AG20443 (cell line): ENCODE measurements around the gene WWTR1.

Experiments used
- DNase-seq: peaks from one replicate; pipeline ENCODE4 v3.0.0; 2012; ENCODE audit warnings: low spot score, mixed read lengths

Gene WWTR1

DNA sequence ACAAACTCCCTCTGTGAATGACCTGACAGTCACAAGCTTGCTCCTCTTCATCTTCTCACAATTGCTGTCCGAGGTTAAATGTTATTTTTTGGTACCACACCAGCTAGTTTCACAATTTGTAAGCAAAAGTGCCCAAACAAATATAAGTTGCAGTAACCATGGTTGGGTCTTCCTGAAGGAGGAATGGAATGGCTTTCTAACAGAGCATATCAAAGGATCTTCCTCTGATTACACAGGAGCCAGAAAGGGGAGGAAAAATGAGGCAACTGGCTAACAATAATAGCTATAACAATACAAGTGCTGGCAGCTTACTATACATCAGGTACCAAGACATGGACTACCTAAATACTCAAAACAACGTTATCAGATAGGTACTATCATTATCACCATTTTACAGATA, 90.4 kb downstream of the WWTR1 start:
- DNase-seq, result no peak

- peak; percentile 49 for DNase-seq
Observed at GRCh38 chr3:149566292-149566975, 91.4 kb downstream of the WWTR1 start.

GRCh38 chr3:149564079-149564478, 93.7 kb downstream of the WWTR1 start:
- DNase-seq, result no peak

DNA sequence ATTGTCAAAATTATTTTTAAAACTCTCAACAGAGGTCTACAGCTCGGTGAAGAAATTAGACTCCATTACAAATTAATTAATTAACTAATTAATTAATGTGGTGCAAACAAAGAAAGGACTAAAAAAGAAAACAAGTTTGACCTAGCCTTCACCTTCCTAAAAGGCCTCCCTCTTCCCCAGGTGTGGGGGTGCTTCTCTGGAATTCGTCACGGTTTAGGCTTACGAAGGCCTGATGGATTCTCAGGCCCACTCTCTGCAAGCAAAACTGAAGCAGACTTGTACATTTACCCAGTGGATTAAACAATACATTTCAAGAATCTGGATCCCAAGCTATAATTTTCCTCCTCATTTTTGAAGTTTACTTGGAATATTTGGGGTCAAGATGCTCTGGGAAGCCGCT, 94.7 kb downstream of the WWTR1 start:
- no peak for DNase-seq

DNA sequence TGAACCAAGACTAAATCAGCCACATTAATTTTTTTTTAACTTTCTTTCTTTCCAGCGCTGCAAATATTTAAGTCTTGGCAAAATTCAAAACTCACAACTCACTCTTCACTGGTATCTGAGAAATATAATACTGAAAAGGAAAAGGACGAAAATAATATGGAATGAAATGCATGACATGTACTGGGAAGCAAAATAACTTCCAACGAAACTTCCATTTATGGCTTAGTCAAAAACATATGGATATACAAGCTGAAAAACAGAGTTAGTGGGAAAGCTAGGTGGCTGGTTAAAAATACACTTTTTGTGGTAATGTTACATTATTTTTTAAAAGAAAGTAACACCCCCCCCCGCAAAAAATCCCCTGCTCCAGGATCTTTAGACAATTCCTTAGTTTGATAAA, 97.2 kb downstream of the WWTR1 start:
- no peak for DNase-seq

- no peak for DNase-seq
Observed at GRCh38 chr3:149560001-149560400, 97.8 kb downstream of the WWTR1 start.

- no peak for DNase-seq
Observed at GRCh38 chr3:149559525-149559924, 98.3 kb downstream of the WWTR1 start.

GRCh38 chr3:149555927-149556326, 101.9 kb downstream of the WWTR1 start:
- DNase-seq, result peak; percentile 43

DNA sequence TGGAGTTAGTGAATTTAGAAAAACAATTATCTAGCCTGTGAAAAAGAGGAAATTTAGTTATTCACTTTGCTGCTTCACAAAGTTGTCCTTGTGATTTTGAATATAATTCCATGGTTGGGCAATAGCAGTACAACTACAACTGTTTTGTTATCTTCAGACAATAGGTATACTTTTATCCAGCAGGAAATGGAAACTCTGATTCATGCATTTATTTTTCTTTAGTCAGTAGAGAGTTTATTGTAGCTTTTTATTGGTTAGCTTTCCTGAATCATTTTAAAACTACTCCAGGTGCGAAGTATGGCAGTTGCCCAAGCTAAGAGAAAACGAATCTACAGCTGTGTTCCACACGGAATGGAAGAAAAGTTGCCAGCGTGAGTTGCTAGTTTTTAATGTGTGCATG, 103.0 kb downstream of the WWTR1 start:
- no peak for DNase-seq

GRCh38 chr3:149553781-149554451, 103.9 kb downstream of the WWTR1 start:
- peak; percentile 68 for DNase-seq

GRCh38 chr3:149552700-149553099, 105.1 kb downstream of the WWTR1 start:
- no peak for DNase-seq

DNA sequence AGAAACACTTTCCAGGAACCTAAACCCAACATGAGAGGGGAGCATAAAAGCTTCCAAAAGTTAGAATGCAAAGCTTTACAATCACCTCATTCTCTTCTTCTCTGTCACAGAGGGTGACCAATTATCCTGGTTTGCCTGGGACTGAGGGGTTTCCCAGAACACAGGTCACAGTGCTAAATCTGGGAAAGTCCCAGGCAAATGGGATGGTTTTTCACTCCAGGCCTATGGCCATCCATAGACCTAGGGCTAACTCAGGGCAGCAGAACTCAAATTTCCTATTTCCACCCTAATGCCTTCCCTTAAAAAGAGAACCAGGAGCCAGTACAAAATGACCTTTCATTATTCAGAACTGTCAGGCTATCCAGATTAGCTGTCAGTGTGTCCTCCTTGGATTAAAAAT, 106.3 kb downstream of the WWTR1 start:
- no peak for DNase-seq

DNA sequence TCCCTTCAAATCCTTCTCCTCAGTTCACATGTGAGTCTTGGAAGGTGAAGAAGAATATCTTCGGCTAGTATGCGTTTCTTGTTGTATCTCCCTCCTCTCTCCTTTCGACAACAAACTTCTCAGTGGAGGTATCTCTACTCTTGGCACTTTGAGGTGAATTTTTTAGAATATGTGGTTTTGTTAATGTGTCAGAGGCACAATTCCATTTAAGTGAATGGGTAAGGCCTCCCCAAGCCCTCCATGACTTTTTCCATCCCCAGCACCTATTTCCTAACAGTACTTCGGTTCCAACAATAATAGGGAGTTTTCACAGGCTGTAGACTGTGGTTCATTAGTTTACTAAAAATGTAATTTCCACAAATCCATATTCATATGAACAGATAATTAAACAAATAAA, 109.2 kb downstream of the WWTR1 start:
- DNase-seq, result no peak

DNA sequence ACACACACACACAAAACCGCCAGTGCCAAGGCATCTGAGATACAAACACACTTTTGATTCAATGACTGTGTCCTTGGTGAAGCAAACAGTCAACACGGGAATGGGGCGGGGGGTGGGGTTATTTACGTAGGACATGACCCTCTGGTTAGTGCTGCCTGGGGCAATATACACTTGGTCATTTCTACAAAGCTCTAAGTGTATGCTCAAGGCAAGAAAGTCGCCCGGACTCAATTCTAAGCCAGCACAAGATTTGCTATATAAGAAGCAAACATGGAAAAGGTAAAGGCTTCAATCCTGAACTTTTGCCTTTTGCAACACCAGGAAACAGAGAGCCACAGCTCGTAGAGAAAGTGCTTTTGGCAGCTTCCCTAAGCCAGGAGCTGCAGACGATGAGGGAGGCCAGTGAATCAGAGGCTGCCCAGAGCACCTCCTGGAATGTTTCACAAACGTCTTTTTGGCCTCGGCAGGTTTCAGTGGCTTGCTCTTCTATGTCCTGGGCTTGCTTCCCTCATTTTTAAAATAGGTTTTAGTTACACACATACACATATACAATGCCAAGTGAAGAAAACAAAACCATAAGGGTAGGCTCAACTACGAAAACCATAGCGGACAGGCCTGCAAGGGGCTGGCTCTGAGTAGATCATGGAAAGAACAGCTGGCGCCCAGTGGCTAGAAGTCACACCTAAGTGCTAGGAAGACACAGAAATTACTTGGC, 109.7 kb downstream of the WWTR1 start:
- DNase-seq, result peak; percentile 79

- peak; percentile 69 for DNase-seq
Observed at GRCh38 chr3:149547413-149547812, 110.4 kb downstream of the WWTR1 start.

- no peak for DNase-seq
Observed at GRCh38 chr3:149545049-149545448, 112.8 kb downstream of the WWTR1 start.

- no peak for DNase-seq
Observed at GRCh38 chr3:149542375-149543312, 115.2 kb downstream of the WWTR1 start.

- no peak for DNase-seq
Observed at GRCh38 chr3:149541091-149541491, 116.7 kb downstream of the WWTR1 start.

DNA sequence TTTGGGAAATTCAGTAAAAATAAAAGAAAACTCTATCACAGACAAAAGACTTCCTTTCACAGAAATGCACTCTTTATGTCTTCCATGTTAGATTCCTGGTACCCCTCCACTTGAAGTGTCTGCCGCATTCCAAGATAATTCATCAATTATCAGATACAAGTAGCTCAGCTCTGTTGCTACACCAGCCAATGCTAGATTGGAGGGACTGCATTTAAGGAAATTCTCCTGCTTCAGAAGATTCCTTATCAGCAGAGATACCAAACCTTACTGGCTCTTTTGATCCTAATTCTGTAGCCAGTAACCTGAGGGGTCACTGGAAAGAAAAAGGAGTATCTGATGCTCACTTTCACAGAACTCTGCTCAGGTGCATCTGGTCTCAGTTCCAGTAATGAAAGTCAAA, 119.5 kb downstream of the WWTR1 start:
- no peak for DNase-seq

GRCh38 chr3:149536429-149536828, 121.4 kb downstream of the WWTR1 start:
- DNase-seq, result peak; percentile 47

DNA sequence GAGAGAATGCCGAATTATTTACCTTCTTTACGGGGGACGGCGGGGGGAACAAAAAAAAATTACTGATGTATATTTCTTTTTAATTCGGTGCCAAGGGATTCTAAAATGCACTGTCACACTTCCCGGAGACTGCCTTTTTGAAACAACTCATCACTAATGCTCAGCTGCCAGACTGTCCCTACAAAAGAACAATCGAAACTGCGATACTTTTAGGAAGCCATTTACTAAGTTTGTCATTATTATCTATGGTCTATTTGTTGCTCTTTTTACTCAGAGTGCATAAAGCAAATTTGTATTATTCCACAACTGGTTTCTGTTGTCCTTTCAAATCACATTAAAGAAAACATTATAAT, 122.5 kb downstream of the WWTR1 start:
- no peak for DNase-seq

DNA sequence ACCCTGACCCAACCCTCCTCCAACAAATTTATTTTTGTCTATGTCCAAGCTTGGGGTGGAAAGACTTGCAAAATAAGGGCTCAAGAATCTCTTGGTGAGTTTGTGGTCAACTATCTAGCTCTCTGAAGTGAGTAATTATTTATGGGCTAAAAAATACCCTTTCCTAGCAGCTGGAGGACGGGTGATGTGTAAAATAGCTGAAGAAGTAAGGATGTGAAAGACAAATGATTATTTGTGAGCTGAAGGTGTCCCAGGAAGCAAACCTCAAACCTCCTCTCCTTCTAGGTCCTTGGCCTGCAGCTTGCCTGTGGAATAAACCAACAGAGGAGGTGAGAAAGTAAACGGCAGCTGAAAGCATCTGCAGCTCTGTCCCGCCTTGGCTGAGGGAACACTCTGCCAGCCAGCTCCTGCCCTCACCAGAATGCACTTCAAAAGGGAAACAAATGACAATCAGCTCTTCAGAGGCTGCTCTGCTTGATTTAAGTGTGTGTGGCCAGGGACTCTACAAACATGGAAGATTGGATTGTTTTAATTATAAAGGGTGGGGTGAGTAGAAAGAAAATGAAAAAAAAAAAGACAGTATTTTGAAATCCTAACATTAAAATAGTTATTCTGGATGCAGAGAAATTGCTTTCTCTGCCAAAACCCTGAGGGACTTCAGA, 123.0 kb downstream of the WWTR1 start:
- peak; percentile 34 for DNase-seq
